HG03521 (cell line): ENCODE measurements around the gene ELOVL6.
A peak's percentile ranks its signal among the peaks of the same experiment; 100 is the strongest.
"Not testable (repeated sequence)": the region's sequence is repeated elsewhere in the genome, so short reads cannot be mapped to it uniquely, and the experiment has no call there.

Experiments
- ATAC-seq: cut with Tn5 transposase; IDR thresholded peaks from one replicate; pipeline ENCODE4 v1.9.1; 2021; ENCODE audit warnings: mild to moderate bottlenecking, moderate library complexity; ENCODE audit not compliant: unreplicated experiment

ELOVL6 gene

GRCh38 chr4:110198435-110199416 lies at the start of gene ELOVL6:
ELOVL6 (minus strand) TSS chr4:110198615; CDS start chr4:110198335, 280 bp downstream.
- ATAC-seq: no peak

- ATAC-seq: no peak
Measured at GRCh38 chr4:110248100-110248499, 49.7 kb upstream of the ELOVL6 start.

- no peak for ATAC-seq
Measured at GRCh38 chr4:110247591-110247990, 49.2 kb upstream of the ELOVL6 start.

- no peak for ATAC-seq
Measured at GRCh38 chr4:110245577-110245976, 47.2 kb upstream of the ELOVL6 start.

GRCh38 chr4:110236324-110236723 lies 37.9 kb upstream of the ELOVL6 start:
- ATAC-seq: no peak

- not testable (repeated sequence) for ATAC-seq
Measured at GRCh38 chr4:110233581-110233980, 35.2 kb upstream of the ELOVL6 start.

GRCh38 chr4:110231869-110232268 lies 33.5 kb upstream of the ELOVL6 start:
- no peak for ATAC-seq

- no peak for ATAC-seq
Measured at GRCh38 chr4:110229266-110229665, 30.9 kb upstream of the ELOVL6 start.

- no peak for ATAC-seq
Measured at GRCh38 chr4:110224812-110225211, 26.4 kb upstream of the ELOVL6 start.

GRCh38 chr4:110224142-110224541 lies 25.7 kb upstream of the ELOVL6 start:
- ATAC-seq: no peak

- ATAC-seq: not testable (repeated sequence)
Measured at GRCh38 chr4:110218935-110219334, 20.5 kb upstream of the ELOVL6 start.

GRCh38 chr4:110217181-110217580 lies 18.8 kb upstream of the ELOVL6 start:
- ATAC-seq: not testable (repeated sequence)

GRCh38 chr4:110216129-110216528 lies 17.7 kb upstream of the ELOVL6 start:
- no peak for ATAC-seq

- no peak for ATAC-seq
Measured at GRCh38 chr4:110211770-110212061, 13.3 kb upstream of the ELOVL6 start.

GRCh38 chr4:110211007-110211769 lies 12.8 kb upstream of the ELOVL6 start:
- peak; percentile 76 for ATAC-seq

GRCh38 chr4:110208419-110208818 lies 10.0 kb upstream of the ELOVL6 start:
- no peak for ATAC-seq

GRCh38 chr4:110207233-110207632 lies 8.8 kb upstream of the ELOVL6 start:
- ATAC-seq: no peak

GRCh38 chr4:110202024-110202423 lies 3.6 kb upstream of the ELOVL6 start:
- no peak for ATAC-seq

- no peak for ATAC-seq
Measured at GRCh38 chr4:110201502-110201901, 3.1 kb upstream of the ELOVL6 start.

GRCh38 chr4:110200689-110201088 lies 2.3 kb upstream of the ELOVL6 start:
- ATAC-seq: no peak

GRCh38 chr4:110198049-110198434 lies 373 bp downstream of the ELOVL6 start:
- ATAC-seq: no peak

- ATAC-seq: peak; percentile 4
Measured at GRCh38 chr4:110197529-110198042, 829 bp downstream of the ELOVL6 start.
